Endometrial microvascular endothelial cells (primary cell): ENCODE data around the gene POLR3G. TPM values are rescaled to one million over a fixed set of nuclear protein-coding genes. Genes with fewer than 3 reads are reported as not detected.

ENCODE experiments used
- in situ Hi-C: cut with HindIII; loops from 2 replicates; pipeline ENCODE4 v1.10.0; 2017; ENCODE audit warnings: low sequenced_read_pairs, low pct_unique_long_range_greater_than_20kb; ENCODE audit errors: inconsistent ontology term
- total RNA-seq: library from RNA; depleted of rRNA; stranded (reverse); fragments of >200 nt; gene quantifications from one replicate; pipeline ENCODE4 v1.2.3, GENCODE V29; 2015; ENCODE audit errors: inconsistent ontology term

POLR3G gene
- total RNA-seq, 1 donor from 2014 or later = 19.9 TPM

DNA sequence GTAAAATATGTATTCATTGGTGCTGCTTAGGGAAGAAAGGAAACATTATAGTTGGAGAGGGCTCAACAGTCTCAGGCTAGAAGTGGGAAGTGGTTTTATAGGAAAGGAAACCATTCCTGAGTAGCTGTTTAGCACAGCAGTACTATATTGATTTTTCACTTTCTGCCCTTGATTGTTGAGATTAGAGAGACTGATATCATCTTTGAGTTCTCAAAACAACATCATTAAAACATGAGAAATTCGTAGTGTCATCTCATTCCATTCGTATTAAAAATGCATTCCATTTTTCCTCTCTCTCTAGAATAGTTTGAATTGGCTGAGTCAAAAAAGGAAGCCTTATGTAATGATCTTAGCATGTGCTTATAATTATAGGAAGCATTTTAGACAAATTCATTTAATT lies 14.1 kb downstream of the POLR3G start:
- in situ Hi-C loops = no loop called here

DNA sequence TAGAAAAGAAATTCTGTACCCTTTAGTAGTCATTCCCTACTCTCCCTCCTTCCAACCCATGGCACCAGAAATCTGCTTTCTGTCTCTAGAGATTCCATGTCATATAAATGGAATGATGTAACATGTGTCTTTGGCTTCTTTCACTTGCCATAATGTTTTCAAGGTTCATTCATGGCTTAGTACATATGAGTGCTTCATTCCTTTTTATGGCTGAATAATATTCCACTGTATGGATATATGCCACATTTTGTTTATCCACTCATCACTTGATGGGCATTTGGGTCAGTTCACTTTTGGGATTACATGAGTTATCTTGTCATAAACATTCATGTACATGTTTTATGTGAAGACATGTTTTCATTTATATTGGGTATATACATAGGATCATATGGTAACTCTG lies 19.4 kb downstream of the POLR3G start:
- in situ Hi-C loops = no loop called here

DNA sequence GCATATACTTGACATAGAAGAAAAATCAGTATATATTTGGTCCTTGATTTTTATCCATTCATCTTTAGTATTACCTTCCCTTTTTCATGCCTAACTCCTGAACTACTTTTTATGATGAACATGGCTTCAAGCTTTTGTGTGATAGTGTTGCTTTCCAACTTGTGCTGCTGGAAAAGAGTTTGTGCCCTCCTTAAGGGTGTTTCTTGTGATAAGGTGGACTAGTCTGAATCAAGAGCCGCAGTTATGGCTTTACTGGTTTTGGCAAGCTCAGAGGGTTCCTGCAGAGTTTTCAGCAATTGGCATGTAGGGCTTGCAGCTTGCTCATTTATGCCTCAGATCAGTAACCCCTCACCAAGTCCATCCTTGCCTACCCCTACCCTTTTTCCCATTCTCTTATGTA lies 20.5 kb downstream of the POLR3G start:
- in situ Hi-C loops = no loop called here

DNA sequence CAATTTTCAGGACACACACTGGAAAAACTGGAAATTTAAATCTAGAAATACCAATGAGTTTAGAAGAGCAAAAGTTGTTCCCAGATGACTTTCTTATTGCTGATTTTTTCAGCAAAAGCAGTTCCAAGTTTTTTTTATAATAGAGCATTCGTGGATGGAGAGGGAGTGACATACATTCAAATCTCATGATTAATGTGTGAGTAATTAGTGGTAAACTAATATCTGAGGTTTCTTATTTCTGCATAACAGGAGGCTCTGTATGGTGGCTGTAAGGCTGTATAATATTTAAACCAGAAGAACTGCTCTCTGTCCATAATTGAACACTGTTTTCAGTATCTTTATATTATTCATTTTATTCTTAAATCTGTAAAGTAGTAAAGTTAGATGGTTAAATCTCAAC lies 28.9 kb downstream of the POLR3G start:
- in situ Hi-C loops = no loop called here

DNA sequence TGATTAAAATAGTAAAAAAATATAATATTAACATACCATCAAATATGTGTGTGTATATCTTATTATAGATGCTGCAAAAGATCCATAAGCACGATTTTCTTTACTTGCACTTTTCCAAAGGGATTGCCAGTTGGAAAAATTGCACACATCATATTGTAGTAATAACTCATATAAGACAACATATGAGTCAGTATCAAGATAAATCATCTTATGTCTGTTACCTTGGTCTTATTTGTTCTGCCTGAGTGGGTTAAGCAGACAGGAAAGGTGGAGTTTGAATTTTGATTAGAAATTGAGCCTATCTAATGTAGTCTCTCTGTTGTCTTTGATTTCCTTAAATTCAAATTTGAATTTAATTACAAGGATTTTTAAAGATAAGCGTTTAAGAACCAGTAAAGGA lies 30.1 kb downstream of the POLR3G start:
- in situ Hi-C loops = no loop called here

DNA sequence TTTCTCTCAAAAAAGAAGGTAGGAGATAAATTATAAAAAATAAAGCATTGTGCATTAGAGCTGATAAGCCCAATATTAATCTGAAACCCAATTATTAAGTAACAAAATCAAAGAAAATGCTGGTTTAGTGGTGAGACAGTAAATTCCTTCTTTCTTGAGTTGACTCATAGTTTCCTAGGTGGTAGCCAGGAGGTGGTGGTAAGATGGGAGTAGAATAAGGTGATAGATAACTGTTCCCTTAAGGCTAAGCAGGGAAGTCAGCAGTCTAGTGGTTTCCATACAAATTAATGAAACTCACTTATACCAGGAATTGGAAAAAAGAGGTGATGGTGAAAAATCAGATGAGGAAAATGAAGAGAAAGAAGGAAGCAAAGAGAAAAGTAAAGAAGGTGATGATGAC lies 31.6 kb downstream of the POLR3G start:
- in situ Hi-C loops = no loop called here

DNA sequence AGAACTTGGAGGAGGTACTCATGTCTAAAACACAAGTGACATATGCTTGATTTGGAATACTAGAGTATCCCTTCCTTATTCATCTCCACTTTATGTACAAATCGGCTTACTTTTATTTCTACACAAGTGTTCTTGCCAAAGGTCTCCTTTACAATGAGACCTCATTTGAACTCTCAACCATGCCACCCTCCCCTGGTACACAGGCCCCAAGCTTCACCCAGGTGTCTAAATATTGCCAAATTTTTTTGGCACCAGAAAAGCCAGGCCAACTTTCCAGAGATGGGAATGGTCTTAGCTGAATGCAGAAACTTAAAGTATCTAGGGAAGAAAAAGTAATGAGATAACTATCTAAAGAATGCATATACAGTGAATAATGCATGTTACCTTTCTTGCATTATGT lies 35.8 kb downstream of the POLR3G start:
- in situ Hi-C loops = no loop called here

DNA sequence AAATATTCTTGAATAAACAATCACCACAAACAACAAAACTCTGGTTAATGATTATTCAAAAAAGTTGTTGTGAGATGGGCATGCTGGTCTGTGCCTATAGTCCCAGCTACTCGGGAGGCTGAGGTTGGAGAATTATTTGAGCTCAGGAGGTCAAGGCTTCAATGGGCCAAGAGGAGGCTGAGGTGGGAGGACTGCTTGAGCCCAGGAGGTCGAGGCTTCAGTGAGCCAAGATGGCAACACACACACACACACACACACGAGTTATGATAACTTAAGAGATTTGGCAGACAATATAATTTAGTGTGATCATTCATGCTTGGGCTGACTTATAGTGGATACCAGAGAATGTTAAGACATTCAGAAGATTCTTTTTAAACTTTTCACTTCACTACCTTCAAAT lies 39.9 kb downstream of the POLR3G start:
- in situ Hi-C loops = no loop called here

DNA sequence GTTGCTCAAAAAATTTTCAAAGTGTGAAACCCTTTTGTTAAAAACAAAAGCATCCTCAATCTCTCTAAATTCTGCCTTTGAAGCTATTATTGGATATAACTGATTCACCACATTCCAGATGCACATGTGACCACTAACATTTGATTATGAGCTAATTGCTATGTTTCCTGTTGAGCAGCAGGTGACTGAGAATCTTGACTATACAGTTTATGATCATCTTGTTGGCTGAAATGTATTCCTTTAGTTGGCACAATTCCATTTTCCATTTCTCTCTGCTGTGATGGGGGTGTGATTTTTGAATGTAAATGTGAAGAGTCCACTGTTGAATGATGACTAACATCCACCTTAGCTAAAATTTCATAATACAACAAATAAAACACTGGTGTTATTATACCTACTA lies 44.0 kb downstream of the POLR3G start:
- in situ Hi-C loops = no loop called here

DNA sequence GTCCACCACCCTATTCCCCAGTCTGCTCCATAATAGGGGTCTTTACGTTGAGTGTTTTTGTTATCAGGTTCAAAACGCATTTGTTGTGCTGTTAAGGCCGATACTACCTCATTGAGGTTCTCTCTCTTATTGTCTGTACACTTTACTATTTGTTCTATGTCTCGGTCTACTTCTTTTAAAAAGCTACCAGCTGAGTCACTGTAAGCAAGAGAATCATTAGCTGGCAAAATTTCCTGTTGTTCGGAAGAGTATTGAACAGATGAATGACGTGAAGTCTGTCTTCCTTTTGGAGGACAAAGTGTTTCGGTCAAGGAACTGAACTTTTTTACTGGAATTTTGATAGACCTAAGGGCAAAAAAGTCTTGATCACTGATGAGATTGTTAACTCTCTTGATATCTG lies 44.4 kb downstream of the POLR3G start:
- in situ Hi-C loops = no loop called here

DNA sequence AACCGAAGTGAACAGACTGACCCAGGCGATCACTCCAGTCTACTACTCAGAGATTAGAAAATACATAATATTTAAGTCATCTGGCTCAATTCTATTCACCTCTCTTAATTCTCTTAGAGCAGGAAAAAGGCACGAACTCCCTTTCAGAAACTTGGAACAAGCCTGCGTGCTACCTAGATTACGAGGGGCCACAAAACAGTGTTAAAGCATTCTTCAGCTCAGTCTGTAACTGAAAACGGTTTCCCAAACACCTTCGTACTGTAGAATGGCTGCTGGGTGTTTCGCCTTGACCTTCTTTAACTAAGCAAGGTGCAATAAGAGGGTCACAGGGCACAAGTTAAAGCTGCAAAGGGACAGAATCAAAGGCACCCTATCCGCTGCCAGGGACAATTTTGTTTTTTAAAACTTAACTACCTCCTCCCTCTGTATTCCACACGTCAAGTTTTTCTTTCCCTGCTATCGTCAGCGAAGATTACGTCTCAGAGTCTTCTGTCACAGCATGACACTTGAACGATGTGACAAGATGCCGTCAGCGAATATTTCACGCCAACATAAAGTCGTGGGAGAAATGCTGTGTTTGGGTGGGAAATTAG lies 54.0 kb downstream of the POLR3G start:
- in situ Hi-C loops = no loop called here

DNA sequence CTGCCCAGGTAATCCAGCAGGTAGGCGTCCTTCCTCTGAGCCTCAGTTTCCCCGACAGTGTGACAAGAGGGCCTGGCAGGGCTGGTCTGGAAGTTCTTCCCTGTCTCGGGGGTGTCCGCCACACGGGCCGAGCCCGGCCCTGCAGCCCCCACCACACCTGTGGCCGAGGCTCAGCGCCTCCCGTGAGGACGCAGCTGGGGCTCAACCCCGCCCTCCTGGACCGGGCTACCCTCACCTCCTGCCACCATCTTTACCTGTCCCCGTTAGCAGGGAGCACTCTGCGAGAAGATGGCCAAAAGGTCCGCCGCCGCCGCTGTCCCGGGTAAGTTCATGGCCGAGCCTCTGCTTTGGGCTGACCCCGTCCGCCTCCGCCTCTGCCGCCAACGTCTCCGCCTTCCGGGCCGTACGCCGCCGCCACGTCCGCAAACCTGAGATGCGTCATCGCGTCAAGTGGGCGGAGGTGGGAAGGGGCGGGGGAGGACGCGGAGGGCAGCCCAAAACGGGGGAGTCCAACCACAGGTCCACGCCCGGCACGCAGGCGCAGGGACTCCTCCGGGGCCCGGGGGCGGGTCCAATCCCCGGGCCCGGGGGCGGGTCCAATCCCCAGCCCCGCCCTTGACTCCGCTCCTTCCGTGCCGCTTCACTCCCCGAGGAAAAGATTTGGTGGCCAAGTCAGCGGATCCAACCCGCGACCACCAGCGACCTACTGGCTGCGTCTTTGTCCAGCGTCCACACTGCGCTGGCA lies 54.7 kb downstream of the POLR3G start, which contains the start of gene LYSMD3:
LYSMD3 (minus strand) TSS at position 391 of the 745 bp plus-strand sequence. CDS start 4,295 bp downstream, outside the sequence.
- in situ Hi-C loops = no loop called here

DNA sequence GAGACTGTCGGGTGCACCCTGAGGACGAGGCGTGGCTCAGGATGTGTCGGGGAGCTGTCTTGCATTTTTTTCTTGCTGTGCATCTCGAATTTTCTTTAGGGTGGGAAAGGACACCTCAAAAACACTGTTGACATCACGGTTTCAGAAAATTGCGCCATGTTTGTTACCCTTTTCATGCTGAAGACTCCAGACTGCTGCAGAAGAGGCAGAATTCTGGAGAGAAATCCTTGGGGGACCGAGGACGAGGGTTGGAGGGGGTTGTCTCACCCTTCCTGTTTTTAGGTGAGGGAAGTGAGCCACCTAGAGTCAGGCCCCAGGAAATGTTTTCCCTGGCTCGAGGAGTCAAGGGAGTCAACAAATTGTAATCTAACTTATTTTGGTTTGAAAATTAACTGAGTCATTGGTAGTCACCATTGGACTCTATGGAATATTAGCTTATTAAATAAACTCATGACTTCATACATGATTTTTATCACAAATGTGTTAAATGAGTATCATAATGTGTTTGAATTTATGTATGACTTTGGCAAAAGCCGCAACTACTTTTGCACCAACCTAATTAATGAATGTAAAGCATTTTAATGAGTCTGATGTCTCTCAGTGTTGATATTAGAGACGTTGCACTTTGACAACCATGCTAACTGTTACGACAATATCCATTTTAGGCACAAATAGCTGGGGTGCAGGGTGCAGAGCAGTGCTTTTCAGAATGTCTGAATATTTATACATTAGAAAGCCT lies 55.4 kb downstream of the POLR3G start:
- in situ Hi-C loops = no loop called here

DNA sequence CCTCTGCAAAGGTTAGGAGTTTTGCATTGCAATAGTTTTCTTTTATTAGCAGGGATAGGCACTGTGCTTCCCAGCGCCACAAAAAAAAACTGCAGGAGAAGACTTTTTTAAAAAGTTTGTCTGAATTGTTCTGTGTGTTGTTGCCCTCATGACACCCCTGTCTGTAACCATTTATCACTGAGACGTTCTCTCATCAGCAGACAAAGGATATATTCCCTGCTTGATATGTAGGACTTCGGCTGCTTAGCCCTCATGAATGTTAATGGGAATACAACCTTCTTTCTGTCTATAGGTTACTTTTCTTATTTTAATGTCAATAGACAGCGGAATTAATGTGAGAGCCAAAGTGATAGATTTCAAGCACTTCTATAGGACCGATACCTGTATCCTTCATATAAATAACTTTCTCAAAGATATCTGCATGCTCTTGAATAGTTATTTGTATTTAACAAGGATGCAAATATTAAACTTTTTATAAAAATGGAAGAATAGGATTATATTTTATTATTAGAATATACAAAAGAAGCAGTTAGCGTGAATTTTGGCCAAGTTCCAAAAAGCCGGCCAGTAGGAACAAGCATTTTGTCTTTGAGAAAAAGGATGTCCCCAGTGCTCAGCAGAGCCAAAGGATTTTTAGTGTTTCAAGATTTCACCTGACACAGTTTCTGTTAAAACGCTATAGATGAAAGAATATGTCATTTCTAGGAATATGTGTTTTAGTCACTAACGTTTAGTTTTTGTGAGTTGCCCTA lies 56.2 kb downstream of the POLR3G start:
- in situ Hi-C loops = no loop called here

DNA sequence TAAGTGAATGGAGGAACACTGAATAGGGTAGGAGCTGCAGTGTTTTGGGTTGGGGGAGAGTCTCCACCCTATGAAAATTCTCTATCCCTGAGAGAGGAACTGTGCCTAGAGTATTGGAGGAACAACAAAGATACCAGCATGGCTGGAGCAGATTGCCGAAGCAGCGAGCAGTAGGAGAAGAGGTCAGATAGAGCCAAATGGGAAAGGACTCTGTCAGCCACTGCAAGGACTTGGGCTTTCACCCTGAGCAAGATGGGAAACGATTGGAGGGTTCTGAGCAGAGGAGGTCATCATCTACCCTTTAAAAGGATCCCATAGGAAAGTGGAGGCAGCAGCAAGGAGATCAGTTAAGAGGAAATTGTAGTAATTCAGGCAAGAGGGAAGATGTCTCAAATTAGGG lies 59.1 kb downstream of the POLR3G start:
- in situ Hi-C loops = no loop called here

DNA sequence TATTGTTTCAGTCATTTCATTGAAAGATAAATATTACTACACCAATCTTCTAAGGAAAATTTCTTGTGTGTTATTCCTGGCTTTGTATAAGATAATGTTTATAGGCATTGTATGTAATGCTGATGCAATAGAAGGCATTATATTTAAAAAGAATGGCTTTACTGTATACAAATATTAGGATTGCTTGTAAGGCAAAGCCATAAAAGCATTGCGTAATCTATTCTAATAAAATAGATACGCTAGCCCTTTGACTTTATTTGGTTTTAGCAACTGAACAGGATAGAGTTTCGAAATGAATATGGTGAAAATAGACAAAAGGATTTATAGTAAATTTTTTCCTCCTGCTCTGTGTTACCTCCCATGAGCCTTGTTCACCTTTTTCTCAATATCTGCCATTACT lies 60.3 kb downstream of the POLR3G start:
- in situ Hi-C loops = no loop called here

DNA sequence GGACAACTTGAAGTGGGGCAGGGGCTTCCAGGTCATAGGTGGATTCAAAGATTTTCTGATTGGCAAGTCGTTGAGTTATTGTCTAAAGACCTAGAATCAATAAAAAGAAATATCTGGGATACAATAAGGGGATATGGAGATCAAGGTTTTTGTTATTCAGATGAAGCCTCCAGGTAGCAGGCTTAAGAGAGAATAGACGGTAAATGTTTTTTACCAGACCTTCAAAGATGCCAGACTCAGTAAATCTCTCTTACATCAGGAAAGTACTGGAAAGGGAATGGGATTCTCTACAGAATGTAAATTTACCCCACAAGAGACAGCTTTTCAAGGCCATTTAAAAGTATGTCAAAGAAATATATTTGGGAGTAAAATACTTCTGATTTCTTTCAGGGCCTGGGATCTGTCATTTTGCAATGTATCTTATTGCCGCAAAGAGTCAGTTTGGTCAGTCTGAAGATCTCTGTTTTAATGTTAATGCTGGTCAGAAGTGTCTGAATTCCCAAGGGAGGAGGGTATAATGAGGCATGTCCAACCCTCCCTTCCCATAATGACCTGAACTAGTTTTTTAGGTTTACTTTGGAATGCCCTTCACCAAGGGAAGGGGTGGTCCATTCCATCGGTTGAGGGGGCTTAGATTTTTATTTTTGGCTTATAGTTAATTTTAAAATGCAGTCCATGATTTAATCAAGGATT lies 68.3 kb downstream of the POLR3G start:
- in situ Hi-C loops = no loop called here

DNA sequence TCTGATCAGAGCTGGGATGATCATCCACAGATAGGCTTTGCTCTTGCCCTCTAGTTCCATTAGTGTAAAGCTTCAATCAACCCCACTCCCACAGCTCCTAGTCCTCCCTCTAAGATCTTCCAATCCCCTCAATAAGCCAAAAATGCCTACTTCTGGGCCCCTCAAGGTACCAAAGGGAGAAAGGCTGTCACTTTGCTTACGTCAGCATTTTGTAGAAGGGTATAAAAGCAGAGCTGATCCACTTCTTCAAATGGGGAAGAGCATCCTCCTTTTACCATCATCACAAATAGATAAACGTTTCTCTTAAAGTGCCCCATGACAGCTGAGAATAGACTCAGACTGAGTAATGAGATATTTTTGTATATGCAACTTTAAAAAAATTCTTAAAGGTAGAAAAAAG lies 70.8 kb downstream of the POLR3G start:
- in situ Hi-C loops = no loop called here
